Measurements from ENCODE around the gene AATF.

The AATF gene

DNA sequence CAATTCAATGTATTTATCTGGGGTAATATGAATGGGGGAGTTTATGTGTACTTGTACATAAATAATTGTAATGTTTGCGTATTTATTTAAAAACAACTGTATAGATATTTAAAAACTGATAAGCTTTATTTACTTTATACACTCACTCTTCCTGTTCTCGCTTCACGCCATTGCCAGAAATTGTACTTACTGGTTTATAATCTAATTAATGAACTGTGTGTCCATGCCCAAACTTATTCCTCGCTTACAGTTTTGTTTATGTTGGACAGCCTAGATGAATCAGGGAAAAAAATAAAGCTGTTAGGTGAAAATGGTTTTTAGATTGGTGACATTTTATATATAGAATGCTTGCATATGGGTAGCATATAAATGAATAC, 30.8 kb downstream of the AATF start:
- no peak for DNase-seq (ENCODE audit: low read depth in 2 of 2)

- no peak for DNase-seq (ENCODE audit: low read depth in 2 of 2)
Measured at GRCh38 chr17:36980280-36980761, 31.6 kb downstream of the AATF start.

GRCh38 chr17:36983618-36984017, 34.9 kb downstream of the AATF start:
- DNase-seq (ENCODE audit: low read depth in 2 of 2): no peak

- DNase-seq (ENCODE audit: low read depth in 2 of 2): no peak
Measured at GRCh38 chr17:36989173-36989572, 40.4 kb downstream of the AATF start.

GRCh38 chr17:36992701-36993100, 43.9 kb downstream of the AATF start:
- no peak for DNase-seq (ENCODE audit: low read depth in 2 of 2)

DNA sequence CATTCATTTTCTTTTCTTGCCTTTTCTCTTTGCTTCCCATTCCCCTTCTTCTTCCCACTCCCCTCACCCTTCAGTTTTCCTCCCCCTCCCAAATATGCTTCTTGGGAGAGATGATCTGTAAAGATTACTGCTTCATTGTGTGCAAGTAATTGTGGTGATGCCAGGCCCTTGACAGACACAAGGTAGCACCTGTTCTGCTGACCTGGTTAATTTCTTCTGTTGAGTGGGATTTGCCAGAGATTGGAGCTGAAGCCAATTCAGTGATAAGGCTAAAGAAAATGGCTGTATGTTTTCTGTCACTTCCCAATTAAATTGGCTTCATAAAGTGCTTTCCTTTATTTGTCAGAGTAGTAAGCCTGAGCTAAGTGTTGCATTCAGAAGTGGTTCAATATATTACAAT, 44.5 kb downstream of the AATF start:
- DNase-seq (ENCODE audit: low read depth in 2 of 2): no peak

DNA sequence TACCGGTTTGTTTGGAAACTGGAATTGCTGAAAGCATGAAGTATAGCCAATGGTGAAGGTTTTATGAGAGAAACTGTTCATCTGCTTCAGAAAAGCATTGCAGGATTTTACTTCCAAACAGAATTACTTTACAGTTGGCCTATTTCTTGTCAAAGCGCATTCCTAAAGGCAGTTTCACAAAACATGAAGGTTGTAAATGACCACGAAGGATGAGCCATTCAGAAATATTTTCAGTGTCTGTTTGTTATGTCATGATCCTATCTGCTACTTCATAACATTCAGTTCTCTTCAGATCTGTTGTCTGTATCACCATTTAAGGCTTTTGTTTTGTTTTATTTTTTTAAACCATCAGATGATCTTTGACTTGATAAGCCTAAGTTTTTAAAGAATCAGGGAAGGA, 45.7 kb downstream of the AATF start:
- no peak for DNase-seq (ENCODE audit: low read depth in 2 of 2)

GRCh38 chr17:36999471-36999870, 50.7 kb downstream of the AATF start:
- DNase-seq (ENCODE audit: low read depth in 2 of 2): no peak

DNA sequence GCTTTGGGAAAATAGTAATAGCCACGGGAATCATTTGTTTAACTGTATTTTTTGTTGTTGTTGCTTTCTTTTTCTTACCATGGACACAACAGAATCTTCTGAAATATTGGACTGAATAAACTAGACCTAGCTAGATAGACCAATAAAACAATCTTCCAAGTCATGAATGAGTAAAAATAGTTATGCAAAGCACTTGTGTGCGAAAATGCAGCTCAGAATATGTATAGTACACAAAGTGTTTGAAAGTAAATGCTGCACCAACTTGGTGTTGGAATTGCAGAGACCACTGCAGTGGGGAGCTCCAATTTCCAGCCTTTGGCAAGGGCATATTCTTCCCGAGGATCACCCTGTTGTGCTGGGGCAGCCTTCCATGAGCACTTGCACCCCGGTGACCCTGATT, 68.0 kb downstream of the AATF start:
- DNase-seq (ENCODE audit: low read depth in 2 of 2): no peak

- no peak for DNase-seq (ENCODE audit: low read depth in 2 of 2)
Measured at GRCh38 chr17:37017404-37017803, 68.7 kb downstream of the AATF start.

GRCh38 chr17:37019117-37019740, 70.5 kb downstream of the AATF start:
- DNase-seq (ENCODE audit: low read depth in 2 of 2): no peak

- DNase-seq (ENCODE audit: low read depth in 2 of 2): no peak
Measured at GRCh38 chr17:37019741-37020129, 71.0 kb downstream of the AATF start.

DNA sequence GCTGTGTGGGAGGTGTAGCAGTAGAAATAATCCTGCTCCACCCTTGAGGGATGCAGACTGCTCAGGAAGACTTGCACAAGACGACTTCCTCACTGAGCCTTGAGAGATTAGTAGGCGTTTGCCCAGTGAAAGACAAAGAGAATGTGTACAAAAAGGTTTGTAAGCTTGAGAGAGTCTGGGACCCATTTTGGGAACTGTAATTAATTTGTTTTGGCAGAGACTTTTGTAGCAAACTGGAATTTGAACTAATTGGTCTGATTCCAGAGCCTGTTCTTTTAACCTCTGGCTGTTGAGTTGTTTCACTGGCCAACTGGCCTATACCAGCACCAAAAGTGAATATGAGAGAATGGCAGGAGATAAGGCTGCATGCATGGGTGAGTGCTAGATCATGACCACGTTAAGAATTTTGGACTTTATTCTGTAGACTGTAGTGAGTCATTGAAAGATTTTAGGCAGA, 75.5 kb downstream of the AATF start:
- no peak for DNase-seq (ENCODE audit: low read depth in 2 of 2)

GRCh38 chr17:37025238-37025637, 76.5 kb downstream of the AATF start:
- DNase-seq (ENCODE audit: low read depth in 2 of 2): no peak

GRCh38 chr17:37025847-37026530, 77.2 kb downstream of the AATF start:
- no peak for DNase-seq (ENCODE audit: low read depth in 2 of 2)

DNA sequence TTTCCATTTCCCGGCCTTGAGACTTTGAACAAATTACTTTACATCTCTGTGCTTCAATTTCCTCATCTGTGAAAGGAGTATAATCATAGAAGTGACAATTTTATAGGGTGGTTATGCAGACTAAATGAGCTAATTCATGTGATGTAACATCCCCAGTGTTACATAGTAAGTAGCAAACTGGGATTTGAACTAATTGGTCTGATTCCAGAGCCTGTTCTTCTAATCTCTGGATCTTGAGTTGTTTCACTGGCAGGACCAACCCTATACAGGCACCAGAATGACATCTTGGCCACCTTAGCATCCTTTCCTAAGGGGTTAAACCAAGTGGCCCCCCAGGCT, 77.7 kb downstream of the AATF start:
- DNase-seq (ENCODE audit: low read depth in 2 of 2): no peak

DNA sequence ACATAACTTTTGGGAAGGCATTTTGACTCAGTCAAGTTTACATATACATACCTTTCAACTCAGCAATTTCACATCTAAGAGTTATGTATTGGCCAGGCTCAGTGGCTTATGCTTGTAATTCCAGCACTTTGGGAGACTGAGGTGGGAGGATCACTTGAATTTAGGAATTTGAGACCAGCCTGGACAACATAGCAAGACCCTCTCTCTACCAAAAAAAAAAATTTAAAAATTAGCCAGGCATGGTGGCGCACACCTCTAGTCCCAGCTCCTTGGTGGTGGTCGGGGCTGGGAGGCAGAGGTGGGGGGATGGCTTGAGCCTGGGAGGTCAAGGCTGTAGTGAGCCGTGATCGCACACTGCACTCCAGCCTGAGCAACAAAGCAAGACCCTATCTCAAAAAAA, 79.3 kb downstream of the AATF start:
- DNase-seq (ENCODE audit: low read depth in 2 of 2): no peak

DNA sequence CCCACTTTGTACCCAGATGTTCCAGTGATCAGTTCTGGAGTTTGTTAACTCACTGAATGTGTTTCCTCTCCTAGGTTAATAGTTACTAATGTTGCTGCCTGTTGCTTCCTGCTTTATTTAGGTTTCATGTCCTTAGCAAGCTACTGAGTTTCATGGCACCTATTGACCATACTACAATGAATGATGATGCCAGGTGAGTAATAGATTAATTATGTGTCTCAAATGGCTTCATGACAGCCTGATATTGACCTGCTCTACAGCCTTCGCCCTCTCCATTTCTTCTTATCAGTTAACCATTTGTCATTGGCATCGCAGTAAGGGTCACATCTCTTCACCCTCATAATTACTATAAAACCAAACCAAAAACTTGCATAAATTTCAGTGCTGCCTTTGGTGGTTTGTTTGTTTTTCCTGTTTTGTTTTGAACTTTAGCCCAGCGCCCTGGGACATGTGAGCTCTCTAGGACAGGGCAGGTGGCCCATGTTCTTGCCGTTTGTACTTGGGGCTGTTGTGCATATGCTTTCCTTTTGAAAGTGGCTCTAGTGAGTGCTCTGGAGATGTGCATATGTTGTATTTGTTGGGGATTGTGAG, 82.8 kb downstream of the AATF start:
- no peak for DNase-seq (ENCODE audit: low read depth in 2 of 2)

DNA sequence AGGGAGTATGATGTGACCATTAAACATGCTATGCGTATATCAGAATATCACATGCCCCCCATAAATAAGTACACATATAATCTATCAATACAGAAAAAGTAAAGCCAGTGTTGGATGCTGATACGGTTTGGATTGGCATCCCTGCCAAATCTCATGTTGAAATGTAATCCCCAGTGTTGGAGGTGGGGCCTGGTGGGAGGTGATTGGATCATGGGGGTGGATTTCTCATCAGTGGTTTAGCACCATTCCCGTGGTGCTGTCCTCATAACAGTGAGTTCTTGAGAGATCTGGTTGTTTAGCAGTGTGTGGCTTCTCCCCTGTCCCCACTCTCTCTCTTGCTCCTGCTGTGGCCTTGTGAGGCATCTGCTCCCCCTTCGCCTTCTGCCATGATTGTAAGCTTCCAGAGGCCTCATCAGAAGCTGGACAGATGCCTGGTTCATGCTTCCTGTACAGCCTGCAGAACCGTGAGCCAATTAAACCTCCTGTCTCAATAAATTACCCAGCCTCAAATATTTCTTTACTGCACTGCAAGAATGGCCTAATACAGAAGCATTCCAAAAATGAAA, 88.9 kb downstream of the AATF start:
- no peak for DNase-seq (ENCODE audit: low read depth in 2 of 2)

- DNase-seq (ENCODE audit: low read depth in 2 of 2): no peak
Measured at GRCh38 chr17:37039269-37039668, 90.5 kb downstream of the AATF start.

GRCh38 chr17:37041932-37042331, 93.2 kb downstream of the AATF start:
- no peak for DNase-seq (ENCODE audit: low read depth in 2 of 2)

- DNase-seq (ENCODE audit: low read depth in 2 of 2): no peak
Measured at GRCh38 chr17:37043201-37043600, 94.4 kb downstream of the AATF start.

DNA sequence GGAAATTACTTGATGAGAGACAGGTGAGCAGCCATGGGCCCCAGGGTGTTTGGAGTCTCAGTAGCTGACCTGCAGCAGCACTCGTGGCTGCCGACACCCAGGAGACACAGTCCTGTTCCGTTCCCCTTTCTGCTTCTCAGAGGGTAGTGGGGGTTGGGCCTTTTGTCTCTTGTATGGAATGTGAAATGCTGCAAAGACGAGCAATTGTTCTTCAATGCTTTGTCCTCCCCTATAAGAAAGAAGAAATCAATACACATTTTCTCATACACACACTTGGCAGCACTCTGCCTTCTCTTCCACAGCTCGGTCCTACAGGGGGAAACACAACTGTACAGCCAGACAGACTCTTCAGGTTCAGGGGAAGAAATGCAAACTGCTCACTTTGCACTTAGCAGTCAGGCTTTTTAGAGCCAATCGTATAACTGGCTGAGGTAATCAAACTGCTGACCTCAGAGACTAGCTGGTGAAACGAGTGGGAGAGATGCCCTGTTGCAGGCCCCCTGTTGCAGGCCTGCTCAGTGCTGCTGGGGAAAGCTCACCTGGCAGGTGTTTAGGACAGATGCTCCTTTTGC, 96.7 kb downstream of the AATF start:
- no peak for DNase-seq (ENCODE audit: low read depth in 2 of 2)
